DOHH2 (cell line): ENCODE data around the gene PALLD.

Experiments used
- H3F3A ChIP-seq: fragments of 200-600 bp; sonication (generic), shearing (Covaris generic); 2 replicates; pipeline ENCODE4 v1.6.0; 2016; ENCODE audit warnings: antibody characterized with exemption, mild to moderate bottlenecking; ENCODE audit not compliant: control insufficient read depth, insufficient read depth
- H3K27ac ChIP-seq: fragments of 200-600 bp; sonication (generic); 2 replicates; pipeline ENCODE4 v1.5.1; 2014; ENCODE audit warnings: low read depth, mild to moderate bottlenecking, low read length, moderate library complexity
- H3K27me3 ChIP-seq: fragments of 200-600 bp; sonication (generic); 2 replicates; pipeline ENCODE4 v1.6.1; 2014; ENCODE audit warnings: mild to moderate bottlenecking, low read length, mixed read lengths; ENCODE audit not compliant: control insufficient read depth
- H3K36me3 ChIP-seq: fragments of 200-600 bp; sonication (generic); 2 replicates; pipeline ENCODE4 v1.6.1; 2014; ENCODE audit warnings: mild to moderate bottlenecking, low read length, moderate library complexity, mixed read lengths; ENCODE audit not compliant: control insufficient read depth
- H3K4me1 ChIP-seq: fragments of 200-600 bp; sonication (generic); 2 replicates; pipeline ENCODE4 v1.6.1; 2014; ENCODE audit warnings: mild to moderate bottlenecking, low read length, mixed read lengths; ENCODE audit not compliant: control insufficient read depth
- H3K4me2 ChIP-seq: fragments of 200-600 bp; sonication (generic); 2 replicates; pipeline ENCODE4 v1.6.0; 2014; ENCODE audit warnings: mild to moderate bottlenecking, low read length, moderate library complexity
- H3K4me3 ChIP-seq: fragments of 200-600 bp; sonication (generic); 2 replicates; pipeline ENCODE4 v1.5.1; 2014; ENCODE audit warnings: mild to moderate bottlenecking, low read length, mixed read lengths
- H3K79me2 ChIP-seq: fragments of 200-600 bp; sonication (generic); 2 replicates; pipeline ENCODE4 v1.6.1; 2014; ENCODE audit warnings: mild to moderate bottlenecking, low read length, mixed read lengths; ENCODE audit not compliant: control insufficient read depth
- H3K9me2 ChIP-seq: fragments of 200-600 bp; sonication (generic); replicated peaks from 2 replicates; pipeline ENCODE4 v1.6.1; 2014; ENCODE audit warnings: mild to moderate bottlenecking, low read length, mixed read lengths; ENCODE audit not compliant: control insufficient read depth
- H3K9me3 ChIP-seq: fragments of 200-600 bp; sonication (generic); 2 replicates; pipeline ENCODE4 v1.6.1; 2014; ENCODE audit warnings: antibody characterized with exemption, low read length, mixed read lengths; ENCODE audit not compliant: control insufficient read depth, insufficient read depth
- H4K20me1 ChIP-seq: fragments of 200-600 bp; sonication (generic); 2 replicates; pipeline ENCODE4 v1.6.0; 2014; ENCODE audit warnings: low read depth, mild to moderate bottlenecking, antibody characterized with exemption, low read length, moderate library complexity; ENCODE audit not compliant: control insufficient read depth, insufficient read depth
- CTCF ChIP-seq: fragments of 200-600 bp; sonication (generic); IDR thresholded peaks from one replicate; pipeline ENCODE4 v1.5.1; 2014; ENCODE audit warnings: antibody characterized with exemption, mild to moderate bottlenecking, low read depth, low read length; ENCODE audit not compliant: poor library complexity, severe bottlenecking
- EZH2phosphoT487 ChIP-seq: fragments of 200-600 bp; sonication (generic); IDR thresholded peaks from 2 replicates; pipeline ENCODE4 v1.6.1; 2017; ENCODE audit warnings: borderline replicate concordance, mild to moderate bottlenecking, antibody characterized with exemption, low read length, moderate library complexity, mixed read lengths

Gene PALLD

GRCh38 chr4:168868802-168869201 lies 371.9 kb downstream of the PALLD start:
- H3K9me3 ChIP-seq: no peaks in the 10 kb centered on the region
- no peak overlapping the region for H3K4me2 ChIP-seq
- peaks cover 8% of the 10 kb centered on the region; the same call in 1 of the 2 replicates for H3K27me3 ChIP-seq
- no peak for TF ChIP-seq EZH2phosphoT487
- TF ChIP-seq CTCF: no peak
- no peak overlapping the region for H3K4me3 ChIP-seq
- no peaks in the 10 kb centered on the region for H3K36me3 ChIP-seq
- no peaks in the 10 kb centered on the region for H3F3A ChIP-seq
- no peaks in the 10 kb centered on the region for H3K9me2 ChIP-seq
- H3K4me1 ChIP-seq: no peaks in the 10 kb centered on the region
- no peaks in the 10 kb centered on the region for H4K20me1 ChIP-seq
- H3K79me2 ChIP-seq: no peaks in the 10 kb centered on the region
- no peak overlapping the region for H3K27ac ChIP-seq

GRCh38 chr4:168870004-168870403 lies 373.2 kb downstream of the PALLD start:
- Histone ChIP-seq H4K20me1 (no peaks in the 10 kb centered on the region), H3K27me3 (peaks cover 8% of the 10 kb centered on the region; the same call in 1 of the 2 replicates), H3K79me2 (no peaks in the 10 kb centered on the region), H3K27ac (no peak overlapping the region), H3K9me3 (no peaks in the 10 kb centered on the region), H3K4me1 (no peaks in the 10 kb centered on the region), H3F3A (no peaks in the 10 kb centered on the region), H3K36me3 (no peaks in the 10 kb centered on the region), H3K4me2 (no peak overlapping the region), H3K9me2 (no peaks in the 10 kb centered on the region), H3K4me3 (no peak overlapping the region)
- no peak for TF ChIP-seq CTCF
- no peak for TF ChIP-seq EZH2phosphoT487

- H4K20me1 ChIP-seq: no peaks in the 10 kb centered on the region
- no peaks in the 10 kb centered on the region for H3K9me2 ChIP-seq
- H3K27me3 ChIP-seq: peaks cover 8% of the 10 kb centered on the region; the same call in 1 of the 2 replicates
- H3F3A ChIP-seq: no peaks in the 10 kb centered on the region
- H3K27ac ChIP-seq: no peak overlapping the region
- H3K79me2 ChIP-seq: no peaks in the 10 kb centered on the region
- H3K9me3 ChIP-seq: no peaks in the 10 kb centered on the region
- no peak overlapping the region for H3K4me3 ChIP-seq
- no peak for TF ChIP-seq EZH2phosphoT487
- TF ChIP-seq CTCF: no peak
- H3K4me2 ChIP-seq: no peak overlapping the region
- H3K4me1 ChIP-seq: no peaks in the 10 kb centered on the region
- H3K36me3 ChIP-seq: no peaks in the 10 kb centered on the region
These were observed 374.8 kb downstream of the PALLD start for GRCh38 chr4:168871632-168872031.
